K562 (cell line): ENCODE measurements around the gene FLAD1. TPM values are rescaled to one million over a fixed set of nuclear protein-coding genes. Genes with fewer than 3 reads are reported as not detected.

Experiments
- ATAC-seq: fragments of 200-7000 bp; cut with Tn5 transposase; 3 replicates; pipeline ENCODE4 v1.9.1; 2020; ENCODE audit warnings: moderate library complexity
- BruUV-seq: library from RNA; stranded (reverse); fragments of 400-500 nt; replicated peaks from 2 replicates; lab custom pipeline; 2021; lab: Mats Ljungman, UMichigan
- CTCF ChIA-PET: fragments of 300-600 bp; formaldehyde crosslinking; extraction: SDS; loops from one replicate; lab custom pipeline; 2021; ENCODE audit warnings: low intra/inter-chr PET ratio; lab: Yijun Ruan, JAX
- POLR2A ChIA-PET: fragments of 300-600, 350-650 bp; sonication (Branson Sonifier 250); formaldehyde crosslinking; extraction: SDS; loops from one replicate; lab custom pipeline; 2021; ENCODE audit warnings: antibody characterized with exemption, inconsistent platforms; lab: Yijun Ruan, JAX
- DNase-seq, 4 experiments: peaks; one replicate each; pipeline versions ENCODE4 v3.0.0 to v3.0.0-alpha.2; 2011 to 2018; ENCODE audit warnings: low spot score in 3 of 4, mixed read lengths in 3 of 4; ENCODE audit errors: extremely low read depth in 1 of 4
- FAIRE-seq: peaks from 2 replicates; lab custom pipeline; 2011; peaks lifted over from hg19 to GRCh38; lab: Jason Lieb, UNC
- H2AFZ ChIP-seq: 2 replicates; pipeline ENCODE4 v1.6.0; 2011; ENCODE audit warnings: low read depth, low read length, control low read depth, inconsistent platforms
- H3K27ac ChIP-seq: fragments of 200-600 bp; 3 replicates; pipeline ENCODE4 v1.8.0; 2011; ENCODE audit warnings: low read depth, mild to moderate bottlenecking, control low read depth, inconsistent platforms, low read length, moderate library complexity, mixed read lengths; ENCODE audit errors: extremely low read depth
- H3K27me3 ChIP-seq, 2 experiments: fragments of 300-600 bp in 1 of 2; 2 replicates in 1 of 2; 3 replicates in 1 of 2; pipeline versions ENCODE4 v1.6.0 to v1.8.0; 2011; ENCODE audit warnings: inconsistent platforms in 2 of 2, low read length in 2 of 2, mild to moderate bottlenecking in 1 of 2, mixed read lengths in 1 of 2, moderate library complexity in 1 of 2; ENCODE audit not compliant: control insufficient read depth in 2 of 2, insufficient read depth in 2 of 2
- H3K36me3 ChIP-seq: fragments of 300-600 bp; 3 replicates; pipeline ENCODE4 v1.8.0; 2011; ENCODE audit warnings: mild to moderate bottlenecking, low read length, inconsistent platforms; ENCODE audit not compliant: control insufficient read depth, insufficient read depth
- H3K4me1 ChIP-seq, 2 experiments: fragments of 200-600 bp in 1 of 2; replicated peaks in 1 of 2; 2 replicates in 1 of 2; 3 replicates in 1 of 2; pipeline versions ENCODE4 v1.5.1 to v1.8.0; 2011; ENCODE audit warnings: inconsistent platforms in 2 of 2, low read length in 2 of 2, mild to moderate bottlenecking in 1 of 2, mixed read lengths in 1 of 2, moderate library complexity in 1 of 2; ENCODE audit not compliant: control insufficient read depth in 2 of 2, insufficient read depth in 2 of 2
- H3K4me2 ChIP-seq: 2 replicates; pipeline ENCODE4 v1.6.1; 2011; ENCODE audit warnings: low read length, control low read depth, inconsistent platforms, mixed read lengths; ENCODE audit not compliant: insufficient read depth
- H3K4me3 ChIP-seq: fragments of 200-600 bp; sonication (generic), shearing (Covaris generic); 2 replicates; pipeline ENCODE4 v1.5.1; 2016; ENCODE audit warnings: control low read depth, inconsistent platforms
- H3K79me2 ChIP-seq: fragments of 200-600 bp; 3 replicates; pipeline ENCODE4 v1.8.0; 2011; ENCODE audit warnings: low read length, inconsistent platforms; ENCODE audit not compliant: control insufficient read depth, insufficient read depth
- H3K9ac ChIP-seq, 2 experiments: 2 replicates each; pipeline versions ENCODE4 v1.6.0 to v1.6.1; 2011; ENCODE audit warnings: low read depth in 2 of 2, low read length in 2 of 2, control low read depth in 1 of 2, inconsistent platforms in 1 of 2, mild to moderate bottlenecking in 1 of 2, mixed read lengths in 1 of 2; ENCODE audit not compliant: insufficient read depth in 1 of 2
- H3K9me1 ChIP-seq: one replicate; pipeline ENCODE4 v1.6.0; 2011; ENCODE audit warnings: inconsistent platforms, mild to moderate bottlenecking, low read length, moderate library complexity; ENCODE audit not compliant: control insufficient read depth, insufficient read depth
- H3K9me3 ChIP-seq: replicated peaks from 2 replicates; pipeline ENCODE4 v1.5.1; 2011; ENCODE audit warnings: low read depth, low read length, inconsistent platforms; ENCODE audit not compliant: control insufficient read depth, insufficient read depth
- H4K20me1 ChIP-seq: replicated peaks from 2 replicates; pipeline ENCODE4 v1.6.1; 2011; ENCODE audit warnings: low read length, inconsistent platforms, mixed read lengths; ENCODE audit not compliant: control insufficient read depth, insufficient read depth
- CEBPB ChIP-seq: fragments of 450-650 bp; IDR thresholded peaks from 2 replicates; pipeline ENCODE4 v1.6.1; 2016; ENCODE audit warnings: missing genetic modification characterization, missing compliant biosample characterization
- FOXA1 ChIP-seq: fragments of 450-650 bp; IDR thresholded peaks from 2 replicates; pipeline ENCODE4 v1.6.1; 2016; ENCODE audit warnings: mild to moderate bottlenecking, borderline replicate concordance
- FOXJ3 ChIP-seq: sonication (generic); formaldehyde crosslinking; IDR thresholded peaks from 2 replicates; pipeline ENCODE4 v1.4.0; 2020; ENCODE audit warnings: mild to moderate bottlenecking, missing genetic modification reagents
- GTF2F1 ChIP-seq: IDR thresholded peaks from 2 replicates; pipeline ENCODE4 v1.6.1; 2011; ENCODE audit warnings: low read depth, low read length, improper control_type of control experiment
- JUNB ChIP-seq: fragments of 450-650 bp; formaldehyde crosslinking; conservative IDR thresholded peaks from 2 replicates; pipeline ENCODE4 v1.4.0; 2020; ENCODE audit warnings: mild to moderate bottlenecking
- MTA2 ChIP-seq: fragments of 450-650 bp; IDR thresholded peaks from 2 replicates; pipeline ENCODE4 v1.6.1; 2016; ENCODE audit warnings: low read depth
- NBN ChIP-seq: fragments of 450-650 bp; IDR thresholded peaks from 2 replicates; pipeline ENCODE4 v1.6.1; 2016; ENCODE audit warnings: low read depth, mild to moderate bottlenecking
- SIX5 ChIP-seq, 2 experiments: IDR thresholded peaks; 2 replicates each; pipeline ENCODE4 v1.6.1; 2011; ENCODE audit warnings: low read length in 2 of 2, borderline replicate concordance in 1 of 2, low read depth in 1 of 2, mild to moderate bottlenecking in 1 of 2, moderate library complexity in 1 of 2; ENCODE audit not compliant: insufficient read depth in 1 of 2
- STAT5A ChIP-seq: IDR thresholded peaks from 2 replicates; pipeline ENCODE4 v1.6.1; 2012; ENCODE audit warnings: low read length, inconsistent platforms, borderline replicate concordance
- TGIF2 ChIP-seq: sonication (generic); formaldehyde crosslinking; IDR thresholded peaks from 2 replicates; pipeline ENCODE4 v1.8.1; 2022; ENCODE audit warnings: mild to moderate bottlenecking, missing genetic modification reagents, moderate library complexity
- ZFP36 ChIP-seq: fragments of 150-350 bp; IDR thresholded peaks from 2 replicates; pipeline ENCODE4 v1.6.1; 2018; ENCODE audit warnings: low read length, low read depth; ENCODE audit not compliant: partially characterized antibody
- ZNF134 ChIP-seq: fragments of 250-450 bp; sonication (Bioruptor Pico); conservative IDR thresholded peaks from 2 replicates; pipeline ENCODE4 v1.4.0; 2020
- ZNF354B ChIP-seq: fragments of 250-450 bp; sonication (Bioruptor Pico); IDR thresholded peaks from 2 replicates; pipeline ENCODE4 v1.4.0; 2020
- ZNF561 ChIP-seq: fragments of 450-650 bp; formaldehyde crosslinking; conservative IDR thresholded peaks from 2 replicates; pipeline ENCODE4 v1.4.0; 2020; ENCODE audit warnings: mild to moderate bottlenecking, moderate library complexity
- WGBS: fragments of 100-300 bp; shearing (Covaris generic); methylation state at CpG from one replicate; pipeline ENCODE4 v1.1.6; 2016; ENCODE audit warnings: low coverage, mixed read lengths; ENCODE audit not compliant: insufficient coverage; ENCODE audit errors: missing lambda C conversion rate; 5-methylcytosine and 5-hydroxymethylcytosine counted together
- in situ Hi-C: fragments of 300-500 bp; cut with MboI; formaldehyde crosslinking; loops from 4 replicates; pipeline ENCODE4 v1.15.0; 2018; ENCODE audit warnings: inconsistent platforms, mixed read lengths
- intact Hi-C: fragments of 100-400 bp; cut with micrococcal nuclease; formaldehyde crosslinking; loops from 2 replicates; pipeline ENCODE4 v1.14.2; 2022
- polyA plus RNA-seq, 8 experiments: library from polyadenylated mRNA; depleted of rRNA in 4 of 8; stranded (reverse) in 5 of 8; unstranded in 3 of 8; fragments of >200 nt; fragmentation: Nextera tagmentation in 2 of 8; fragmentation: Illumina TruSeq in 1 of 8; extraction: Ambion mirVana in 2 of 8; extraction: Trizol in 1 of 8; gene quantifications; 2 replicates each; pipeline versions ENCODE4 v1.2.1 to v1.2.3, GENCODE V29; 2011 to 2014; ENCODE audit warnings: inconsistent platforms in 1 of 8, missing spikeins in 1 of 8
- total RNA-seq, 7 experiments: library from RNA; depleted of rRNA in 6 of 7; stranded (reverse); fragments of >200 nt in 6 of 7; fragmentation: Illumina TruSeq in 2 of 7; extraction: Trizol in 2 of 7; gene quantifications; 2 replicates each; pipeline versions ENCODE4 v1.2.1 to v1.2.3, GENCODE V29; 2011 to 2021; ENCODE audit warnings: low replicate concordance in 1 of 7
- TF ChIP-seq, protein P1 (sequence below), 3 experiments: IDR thresholded peaks in 2 of 3; conservative IDR thresholded peaks in 1 of 3; 2 replicates each; pipeline ENCODE4 v1.5.1; 2011 to 2012; ENCODE audit warnings: low read length in 3 of 3, mild to moderate bottlenecking in 3 of 3, control low read depth in 2 of 3, improper control_type of control experiment in 1 of 3, inconsistent platforms in 1 of 3, low read depth in 1 of 3, mixed read lengths in 1 of 3, moderate library complexity in 1 of 3; ENCODE audit not compliant: insufficient read depth in 2 of 3
- TF ChIP-seq, protein P2 (sequence below): sonication (generic); formaldehyde crosslinking; IDR thresholded peaks from 2 replicates; pipeline ENCODE4 v1.8.1; 2022; ENCODE audit warnings: missing genetic modification reagents
- TF ChIP-seq, protein P3 (sequence below): fragments of 250-450 bp; sonication (Bioruptor Pico); IDR thresholded peaks from 2 replicates; pipeline ENCODE4 v1.8.0; 2021; ENCODE audit warnings: mild to moderate bottlenecking, moderate library complexity
- TF ChIP-seq, protein P4 (sequence below): sonication (generic); formaldehyde crosslinking; IDR thresholded peaks from 2 replicates; pipeline ENCODE4 v1.8.1; 2023; ENCODE audit warnings: mild to moderate bottlenecking, missing genetic modification reagents

FLAD1 gene
- total and polyA plus RNA-seq, 9 of the 15 experiments (the other 6 are each of a cell fraction or from before 2014, with no cell fraction given): 24.9 to 85.8 (median 67.0) TPM

DNA sequence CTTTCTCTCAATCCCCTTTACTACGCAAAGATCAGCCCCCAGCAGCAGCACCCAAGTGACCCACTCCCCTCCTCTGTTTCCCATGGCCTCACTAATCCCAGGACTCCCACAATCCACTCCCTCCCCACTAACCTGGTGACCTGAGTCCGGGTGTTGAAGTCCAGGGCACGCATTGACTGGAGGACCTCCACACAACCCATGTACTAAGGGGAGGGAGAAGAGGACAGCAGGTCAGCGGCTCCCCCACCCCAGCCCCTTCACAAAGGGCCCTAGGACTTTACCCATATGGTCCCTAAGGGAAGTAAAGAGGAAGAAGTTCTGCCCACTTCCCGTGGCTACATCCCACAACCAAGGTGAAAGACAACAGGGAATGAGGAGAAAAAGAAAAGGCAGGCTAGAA lies 13.9 kb upstream of the FLAD1 start:
- no peaks in the 10 kb centered on the region for H3K9me3 ChIP-seq
- DNase-seq (no peak), ATAC-seq (no peak), FAIRE-seq (no peak)
- H3K4me1 ChIP-seq: peaks cover 36 to 50% of the 10 kb centered on the region in 2 experiments; a peak in 4 of 5 replicates
- H3K27ac ChIP-seq: 0 out of 3 replicates have a peak overlapping the region, but pooled peaks have one; percentile 33
- H2AFZ ChIP-seq: no peak overlapping the region
- BruUV-seq: no TSS peak
- peaks cover 54% of the 10 kb centered on the region for H3K36me3 ChIP-seq
- no peaks in the 10 kb centered on the region for H4K20me1 ChIP-seq
- H3K79me2 ChIP-seq: peaks cover 42% of the 10 kb centered on the region
- ChIA-PET CTCF (no interaction called here), POLR2A (interaction anchor here (0.7 to 6.2 kb wide), 5 partner anchors 10 to 275 kb away, joined by 3 to 43 read pairs (median 4); partner anchors contain the start of genes FLAD1 and LENEP)
- peak overlapping the region in 1 of 2 experiments; percentile 68; a peak in 1 of 4 replicates for H3K9ac ChIP-seq
- no peaks in the 10 kb centered on the region for H3K9me1 ChIP-seq
- in situ Hi-C loops: no loop called here
- intact Hi-C loops: no loop called here
- H3K27me3 ChIP-seq: no peaks in the 10 kb centered on the region; a peak in 1 of 5 replicates
- peak overlapping the region; percentile 46; the same call in 1 of the 2 replicates for H3K4me2 ChIP-seq
- 54% methylated on average over 4 of the region's 5 CpGs for WGBS
- H3K4me3 ChIP-seq: no peak overlapping the region; the same call in 1 of the 2 replicates
- TF ChIP-seq ZFP36: no peak
- TF ChIP-seq NBN: no peak
- no peak for TF ChIP-seq MTA2
- TF ChIP-seq STAT5A: no peak
- TF ChIP-seq FOXJ3 (CRISPR knock-in tag): no peak
- TF ChIP-seq, protein P1, sequence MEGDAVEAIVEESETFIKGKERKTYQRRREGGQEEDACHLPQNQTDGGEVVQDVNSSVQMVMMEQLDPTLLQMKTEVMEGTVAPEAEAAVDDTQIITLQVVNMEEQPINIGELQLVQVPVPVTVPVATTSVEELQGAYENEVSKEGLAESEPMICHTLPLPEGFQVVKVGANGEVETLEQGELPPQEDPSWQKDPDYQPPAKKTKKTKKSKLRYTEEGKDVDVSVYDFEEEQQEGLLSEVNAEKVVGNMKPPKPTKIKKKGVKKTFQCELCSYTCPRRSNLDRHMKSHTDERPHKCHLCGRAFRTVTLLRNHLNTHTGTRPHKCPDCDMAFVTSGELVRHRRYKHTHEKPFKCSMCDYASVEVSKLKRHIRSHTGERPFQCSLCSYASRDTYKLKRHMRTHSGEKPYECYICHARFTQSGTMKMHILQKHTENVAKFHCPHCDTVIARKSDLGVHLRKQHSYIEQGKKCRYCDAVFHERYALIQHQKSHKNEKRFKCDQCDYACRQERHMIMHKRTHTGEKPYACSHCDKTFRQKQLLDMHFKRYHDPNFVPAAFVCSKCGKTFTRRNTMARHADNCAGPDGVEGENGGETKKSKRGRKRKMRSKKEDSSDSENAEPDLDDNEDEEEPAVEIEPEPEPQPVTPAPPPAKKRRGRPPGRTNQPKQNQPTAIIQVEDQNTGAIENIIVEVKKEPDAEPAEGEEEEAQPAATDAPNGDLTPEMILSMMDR (IDR thresholded peaks at IDR 0.05 in 2 of 3, conservative IDR thresholded peaks at IDR 0.05 in 1 of 3; ENCODE audit: insufficient read depth in 2 of 3, low read depth in 1 of 3, low read length in 3 of 3): no peak
- TF ChIP-seq ZNF561: no peak
- no peak for TF ChIP-seq GTF2F1
- TF ChIP-seq JUNB (CRISPR knock-in tag): no peak
- TF ChIP-seq, protein P2, sequence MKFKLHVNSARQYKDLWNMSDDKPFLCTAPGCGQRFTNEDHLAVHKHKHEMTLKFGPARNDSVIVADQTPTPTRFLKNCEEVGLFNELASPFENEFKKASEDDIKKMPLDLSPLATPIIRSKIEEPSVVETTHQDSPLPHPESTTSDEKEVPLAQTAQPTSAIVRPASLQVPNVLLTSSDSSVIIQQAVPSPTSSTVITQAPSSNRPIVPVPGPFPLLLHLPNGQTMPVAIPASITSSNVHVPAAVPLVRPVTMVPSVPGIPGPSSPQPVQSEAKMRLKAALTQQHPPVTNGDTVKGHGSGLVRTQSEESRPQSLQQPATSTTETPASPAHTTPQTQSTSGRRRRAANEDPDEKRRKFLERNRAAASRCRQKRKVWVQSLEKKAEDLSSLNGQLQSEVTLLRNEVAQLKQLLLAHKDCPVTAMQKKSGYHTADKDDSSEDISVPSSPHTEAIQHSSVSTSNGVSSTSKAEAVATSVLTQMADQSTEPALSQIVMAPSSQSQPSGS (CRISPR knock-in tag): no peak
- TF ChIP-seq ZNF354B (CRISPR knock-in tag): no peak
- TF ChIP-seq SIX5 (IDR thresholded peaks at IDR 0.05; ENCODE audit: borderline replicate concordance in 1 of 2, insufficient read depth in 1 of 2, low read depth in 1 of 2, low read length in 2 of 2): no peak
- TF ChIP-seq, protein P3, sequence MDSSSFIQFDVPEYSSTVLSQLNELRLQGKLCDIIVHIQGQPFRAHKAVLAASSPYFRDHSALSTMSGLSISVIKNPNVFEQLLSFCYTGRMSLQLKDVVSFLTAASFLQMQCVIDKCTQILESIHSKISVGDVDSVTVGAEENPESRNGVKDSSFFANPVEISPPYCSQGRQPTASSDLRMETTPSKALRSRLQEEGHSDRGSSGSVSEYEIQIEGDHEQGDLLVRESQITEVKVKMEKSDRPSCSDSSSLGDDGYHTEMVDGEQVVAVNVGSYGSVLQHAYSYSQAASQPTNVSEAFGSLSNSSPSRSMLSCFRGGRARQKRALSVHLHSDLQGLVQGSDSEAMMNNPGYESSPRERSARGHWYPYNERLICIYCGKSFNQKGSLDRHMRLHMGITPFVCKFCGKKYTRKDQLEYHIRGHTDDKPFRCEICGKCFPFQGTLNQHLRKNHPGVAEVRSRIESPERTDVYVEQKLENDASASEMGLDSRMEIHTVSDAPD: no peak
- no peak for TF ChIP-seq FOXA1
- no peak for TF ChIP-seq TGIF2
- TF ChIP-seq ZNF134 (CRISPR knock-in tag): no peak
- no peak for TF ChIP-seq CEBPB (tag)
- TF ChIP-seq, protein P4, sequence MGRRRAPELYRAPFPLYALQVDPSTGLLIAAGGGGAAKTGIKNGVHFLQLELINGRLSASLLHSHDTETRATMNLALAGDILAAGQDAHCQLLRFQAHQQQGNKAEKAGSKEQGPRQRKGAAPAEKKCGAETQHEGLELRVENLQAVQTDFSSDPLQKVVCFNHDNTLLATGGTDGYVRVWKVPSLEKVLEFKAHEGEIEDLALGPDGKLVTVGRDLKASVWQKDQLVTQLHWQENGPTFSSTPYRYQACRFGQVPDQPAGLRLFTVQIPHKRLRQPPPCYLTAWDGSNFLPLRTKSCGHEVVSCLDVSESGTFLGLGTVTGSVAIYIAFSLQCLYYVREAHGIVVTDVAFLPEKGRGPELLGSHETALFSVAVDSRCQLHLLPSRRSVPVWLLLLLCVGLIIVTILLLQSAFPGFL: no peak
